CD4-positive, alpha-beta T cell (primary cell): ENCODE results near the gene CBX2. TPM values are rescaled to one million over a fixed set of nuclear protein-coding genes. Genes with fewer than 3 reads are reported as not detected.
"Not testable (repeated sequence)": the region's sequence is repeated elsewhere in the genome, so short reads cannot be mapped to it uniquely, and the experiment has no call there.

ENCODE experiments used
- ATAC-seq: fragments of 200-7000 bp; cut with Tn5 transposase; one replicate; pipeline ENCODE4 v1.10.0; 2022; ENCODE audit warnings: mild to moderate bottlenecking; ENCODE audit not compliant: poor library complexity
- CTCF ChIA-PET: fragments of 350-600 bp; sonication (Branson Sonifier 250); formaldehyde crosslinking; loops from one replicate; lab custom pipeline; 2021; ENCODE audit warnings: antibody characterized with exemption, inconsistent platforms; lab: Charles Lee
- POLR2A ChIA-PET: fragments of 350-600 bp; sonication (Branson Sonifier 250); formaldehyde crosslinking; loops from one replicate; lab custom pipeline; 2021; ENCODE audit warnings: antibody characterized with exemption, inconsistent platforms; lab: Charles Lee
- DNase-seq, 14 experiments: peaks; one replicate each; pipeline ENCODE4 v3.0.0-alpha.2; 2013 to 2020; ENCODE audit warnings: mixed read lengths in 2 of 14
- H3K27ac ChIP-seq, 2 donors: one replicate each; pipeline versions ENCODE4 v1.5.1 to v1.7.0; 2013; ENCODE audit warnings: low read length in 2 of 2, low read depth in 1 of 2, mild to moderate bottlenecking in 1 of 2
- H3K27me3 ChIP-seq, 2 experiments: 1 replicate in 1 of 2; 2 replicates in 1 of 2; pipeline versions ENCODE4 v1.6.1 to v1.7.0; 2013; ENCODE audit warnings: low read length in 2 of 2, control low read depth in 1 of 2, mild to moderate bottlenecking in 1 of 2, moderate library complexity in 1 of 2; ENCODE audit not compliant: insufficient read depth in 2 of 2, control insufficient read depth in 1 of 2
- H3K36me3 ChIP-seq: one replicate; pipeline ENCODE4 v1.6.1; 2013; ENCODE audit warnings: low read length, control low read depth; ENCODE audit not compliant: insufficient read depth
- H3K4me1 ChIP-seq: one replicate; pipeline ENCODE4 v1.6.1; 2013; ENCODE audit warnings: low read length, control low read depth; ENCODE audit not compliant: insufficient read depth
- H3K4me3 ChIP-seq: one replicate; pipeline ENCODE4 v1.5.1; 2013; ENCODE audit warnings: mild to moderate bottlenecking, low read length, moderate library complexity
- H3K9me3 ChIP-seq, 2 experiments: 1 replicate in 1 of 2; 2 replicates in 1 of 2; pipeline versions ENCODE4 v1.6.1 to v1.7.0; 2013; ENCODE audit warnings: low read length in 2 of 2, mild to moderate bottlenecking in 2 of 2, control low read depth in 1 of 2, moderate library complexity in 1 of 2; ENCODE audit not compliant: control insufficient read depth in 1 of 2, insufficient read depth in 1 of 2
- H3K27ac Mint-ChIP-seq: one replicate; pipeline ENCODE4 v1.8.0; 2020; ENCODE audit warnings: mixed read lengths
- H3K27me3 Mint-ChIP-seq: one replicate; pipeline ENCODE4 v1.8.0; 2021; ENCODE audit warnings: mixed read lengths
- H3K36me3 Mint-ChIP-seq: one replicate; pipeline ENCODE4 v1.8.0; 2021; ENCODE audit warnings: low read depth, mixed read lengths
- H3K4me1 Mint-ChIP-seq: one replicate; pipeline ENCODE4 v1.8.0; 2021; ENCODE audit warnings: low read depth, mixed read lengths
- H3K4me3 Mint-ChIP-seq: one replicate; pipeline ENCODE4 v1.8.0; 2020; ENCODE audit warnings: mild to moderate bottlenecking, mixed read lengths
- H3K9me3 Mint-ChIP-seq: one replicate; pipeline ENCODE4 v1.8.0; 2020; ENCODE audit warnings: mixed read lengths
- CTCF ChIP-seq: fragments of 200-600 bp; IDR thresholded peaks from one replicate; pipeline ENCODE4 v1.8.0; 2022; ENCODE audit warnings: antibody characterized with exemption, mild to moderate bottlenecking
- intact Hi-C, 2 experiments: fragments of 100-400 bp; cut with DNase I in 1 of 2; cut with micrococcal nuclease in 1 of 2; formaldehyde crosslinking; loops; one replicate each; pipeline versions ENCODE4 v1.15.1 to v1.9.0; 2023 to 2025; cut with DNase I, micrococcal nuclease
- total RNA-seq, 174 experiments: library from RNA in 2 of 174; stranded (reverse) in 2 of 174; gene quantifications; one replicate each; pipeline ENCODE4 v1.2.3 and lab custom pipeline; 2021 to 2026

Gene CBX2
- total RNA-seq, 2 experiments from 2014 or later: 0.31 TPM; not detected in 1

GRCh38 chr17:79771276-79771675 is 6.7 kb upstream of the CBX2 start:
- no peak for ATAC-seq
- Mint-ChIP-seq H3K36me3 (no peaks in the 10 kb centered on the region), H3K27ac (no peak overlapping the region), H3K4me1 (no peaks in the 10 kb centered on the region), H3K9me3 (no peaks in the 10 kb centered on the region), H3K4me3 (no peak overlapping the region), H3K27me3 (peaks cover 70% of the 10 kb centered on the region)
- ChIA-PET CTCF (interaction anchor here (1.1 kb wide), 1 partner anchor 18 kb away, joined by 3 read pairs; no protein-coding TSS in a partner anchor), POLR2A (no interaction called here)
- H3K36me3 ChIP-seq: no peaks in the 10 kb centered on the region
- DNase-seq: no peak
- no peaks in the 10 kb centered on the region for H3K4me1 ChIP-seq
- H3K27ac ChIP-seq: no peak overlapping the region
- no peaks in the 10 kb centered on the region for H3K9me3 ChIP-seq
- no peak overlapping the region for H3K4me3 ChIP-seq
- no peak for TF ChIP-seq CTCF
- intact Hi-C loops: no loop called here
- peaks cover 26 to 44% of the 10 kb centered on the region in 2 experiments for H3K27me3 ChIP-seq

DNA sequence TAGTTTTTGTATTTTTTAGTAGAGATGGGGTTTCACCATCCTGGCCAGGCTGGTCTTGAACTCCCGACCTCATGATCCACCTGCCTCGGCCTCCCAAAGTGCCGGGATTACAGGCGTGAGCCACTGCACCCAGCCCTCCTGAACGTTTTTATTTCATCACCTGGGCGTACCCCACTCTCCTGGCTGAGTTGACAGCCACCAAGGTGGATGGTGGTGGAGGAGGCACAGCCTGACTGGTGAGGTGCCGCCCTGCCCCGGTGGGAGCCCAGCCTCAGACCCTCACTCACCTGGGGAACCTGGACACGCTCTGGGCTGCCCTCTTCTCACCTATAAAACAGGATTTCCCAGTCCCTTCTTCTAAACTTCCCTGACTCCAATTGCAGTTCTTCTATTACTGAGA is 5.2 kb upstream of the CBX2 start:
- H3K9me3 ChIP-seq, DNase-seq, H3K4me1 ChIP-seq, H3K36me3 ChIP-seq, H3K4me3 Mint-ChIP-seq, intact Hi-C loops, H3K36me3 Mint-ChIP-seq, ATAC-seq, H3K9me3 Mint-ChIP-seq, POLR2A ChIA-PET, H3K27ac Mint-ChIP-seq, H3K4me1 Mint-ChIP-seq, H3K27ac ChIP-seq, H3K4me3 ChIP-seq: not testable (repeated sequence)
- peaks cover 75% of the 10 kb centered on the region for H3K27me3 Mint-ChIP-seq
- CTCF ChIA-PET: interaction anchor here (1.4 kb wide), 1 partner anchor 31 kb away, joined by 4 read pairs; no protein-coding TSS in a partner anchor
- H3K27me3 ChIP-seq: peaks cover 38 to 57% of the 10 kb centered on the region in 2 experiments

GRCh38 chr17:79774561-79774975 is 3.4 kb upstream of the CBX2 start:
- Histone ChIP-seq H3K27ac (no peak overlapping the region), H3K4me3 (no peak overlapping the region), H3K36me3 (no peaks in the 10 kb centered on the region), H3K9me3 (peaks cover 0 to 10% of the 10 kb centered on the region in 2 experiments), H3K4me1 (peaks cover 21% of the 10 kb centered on the region), H3K27me3 (peaks cover 47 to 62% of the 10 kb centered on the region in 2 experiments)
- no peak for DNase-seq
- POLR2A ChIA-PET: interaction anchor here (1.1 kb wide), 1 partner anchor 60 kb away, joined by 4 read pairs; no protein-coding TSS in a partner anchor
- no peak for ATAC-seq
- no peaks in the 10 kb centered on the region for H3K9me3 Mint-ChIP-seq
- H3K36me3 Mint-ChIP-seq: no peaks in the 10 kb centered on the region
- no peak for TF ChIP-seq CTCF
- intact Hi-C loops: no loop called here
- no peak overlapping the region for H3K4me3 Mint-ChIP-seq
- H3K27ac Mint-ChIP-seq: no peak overlapping the region
- peaks cover 18% of the 10 kb centered on the region for H3K4me1 Mint-ChIP-seq
- CTCF ChIA-PET: interaction anchor here (1.0 to 1.1 kb wide), 2 partner anchors 15 to 33 kb away, joined by 3 to 4 read pairs; no protein-coding TSS in a partner anchor
- H3K27me3 Mint-ChIP-seq: peaks cover 74% of the 10 kb centered on the region
